NT2/D1 (cell line): ENCODE data around the gene VAPA.

ENCODE experiments used
- DNase-seq: peaks from one replicate; pipeline ENCODE4 v3.0.0-alpha.2; 2011; ENCODE audit warnings: low read depth, low spot score
- H3K27me3 ChIP-seq: 2 replicates; pipeline ENCODE4 v1.6.0; 2011; ENCODE audit warnings: mild to moderate bottlenecking; ENCODE audit not compliant: insufficient read length, insufficient read depth
- H3K36me3 ChIP-seq: 2 replicates; pipeline ENCODE4 v1.6.1; 2011; ENCODE audit warnings: mild to moderate bottlenecking, low read length, mixed read lengths; ENCODE audit not compliant: insufficient read depth, insufficient read length
- H3K4me1 ChIP-seq: 2 replicates; pipeline ENCODE4 v1.5.1; 2011; ENCODE audit not compliant: insufficient read depth, insufficient read length
- H3K4me3 ChIP-seq: 2 replicates; pipeline ENCODE4 v1.5.1; 2011; ENCODE audit warnings: low read depth; ENCODE audit not compliant: insufficient read length
- H3K9ac ChIP-seq: 2 replicates; pipeline ENCODE4 v1.6.0; 2011; ENCODE audit warnings: low read depth; ENCODE audit not compliant: insufficient read length
- H3K9me3 ChIP-seq: 2 replicates; pipeline ENCODE4 v1.5.1; 2011; ENCODE audit warnings: mild to moderate bottlenecking, low read length; ENCODE audit not compliant: insufficient read depth
- SUZ12 ChIP-seq: IDR thresholded peaks from 2 replicates; pipeline ENCODE4 v1.6.1; 2011; ENCODE audit not compliant: insufficient read length, insufficient read depth; ENCODE audit errors: extremely low read depth
- YY1 ChIP-seq: IDR thresholded peaks from 2 replicates; pipeline ENCODE4 v1.6.1; 2011; ENCODE audit not compliant: insufficient read length, insufficient read depth
- ZNF274 ChIP-seq: IDR thresholded peaks from 2 replicates; pipeline ENCODE4 v1.6.1; 2011; ENCODE audit warnings: mild to moderate bottlenecking, low read depth, low read length

VAPA gene

DNA sequence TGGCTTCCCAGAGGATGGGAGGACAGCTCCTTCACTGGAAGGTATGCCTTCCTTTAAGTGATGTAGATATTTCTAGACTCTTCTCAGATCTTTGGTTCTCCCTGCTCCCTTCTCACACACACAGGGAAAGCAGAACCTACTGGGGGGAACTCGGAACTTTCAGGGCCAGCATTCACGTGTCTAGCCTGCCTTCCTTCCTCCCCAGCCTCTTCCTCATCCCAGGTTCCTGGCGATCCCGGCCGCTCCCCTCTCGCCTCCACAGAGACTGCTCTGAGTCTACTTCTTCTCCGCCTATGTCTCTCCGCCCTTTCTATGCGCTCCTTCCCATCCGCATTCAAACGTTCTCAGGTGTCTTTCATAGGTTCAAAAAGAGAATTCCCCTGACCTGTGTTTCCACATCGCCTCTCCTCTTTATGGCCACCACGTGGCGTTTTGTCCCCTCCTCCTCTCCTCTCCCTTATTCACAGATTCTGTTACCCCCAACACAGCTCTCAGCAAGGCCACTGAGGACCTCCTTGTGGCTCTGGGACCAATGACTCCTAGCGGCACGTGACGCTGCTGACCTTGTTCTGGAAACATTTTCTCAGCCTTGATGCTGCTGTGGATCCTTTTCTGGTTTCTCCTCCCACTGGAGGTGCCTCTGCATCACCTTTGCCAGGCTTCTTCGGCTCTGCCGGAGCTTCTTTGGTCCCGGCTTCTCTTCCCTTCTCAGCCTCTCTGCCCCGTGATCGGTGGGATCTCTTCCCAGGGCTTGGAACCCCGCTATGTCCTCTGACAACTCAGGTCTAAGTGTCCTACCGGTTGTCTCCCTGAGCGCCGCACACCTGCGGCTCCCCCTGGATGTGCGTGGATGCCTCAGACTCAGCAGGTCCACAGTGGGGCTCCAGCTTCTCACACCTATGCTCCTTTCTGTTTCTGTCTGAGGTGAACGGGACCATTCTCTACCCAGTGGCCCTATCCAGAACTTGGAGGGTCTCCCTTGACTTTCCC is 77.5 kb downstream of the VAPA start:
- Histone ChIP-seq H3K27me3 (no peaks in the 10 kb centered on the region), H3K36me3 (no peaks in the 10 kb centered on the region), H3K9me3 (no peaks in the 10 kb centered on the region), H3K4me1 (no peaks in the 10 kb centered on the region), H3K9ac (no peak overlapping the region), H3K4me3 (no peak overlapping the region)
- no peak for DNase-seq
- no peak for TF ChIP-seq ZNF274

DNA sequence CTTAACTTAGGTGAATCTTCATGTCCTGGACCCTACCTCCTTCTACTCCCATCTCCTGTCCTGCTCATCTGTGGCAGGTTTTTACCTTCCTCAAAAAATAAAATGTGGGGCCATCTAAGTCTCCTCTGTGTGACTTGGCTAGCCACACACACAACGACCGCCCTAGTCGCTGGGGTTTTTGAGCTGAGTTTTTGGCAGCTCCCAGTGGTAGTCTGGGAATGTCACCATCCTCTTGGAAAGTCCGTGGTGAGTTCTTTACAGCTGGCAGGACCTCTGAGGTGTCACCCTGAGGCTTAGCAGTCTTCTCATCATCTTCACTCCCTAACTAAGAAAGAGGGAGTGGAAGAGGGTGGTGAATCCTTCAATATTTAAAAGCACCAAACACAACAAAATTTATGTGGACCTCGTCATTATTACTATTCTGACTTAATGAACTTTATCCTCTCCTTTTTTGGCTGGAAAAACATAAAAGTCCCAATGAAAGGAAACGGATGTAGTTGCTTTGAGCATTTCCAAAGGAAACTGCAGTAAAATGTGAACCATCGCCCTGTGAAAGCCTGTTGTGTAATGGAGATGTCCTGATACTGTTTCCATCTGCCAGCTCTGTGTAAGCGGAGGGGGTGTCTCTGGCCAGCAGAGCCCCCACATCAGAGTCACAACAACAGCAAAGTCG is 78.6 kb downstream of the VAPA start:
- Histone ChIP-seq H3K36me3 (no peaks in the 10 kb centered on the region), H3K9ac (no peak overlapping the region), H3K4me1 (no peaks in the 10 kb centered on the region), H3K9me3 (peaks cover 2% of the 10 kb centered on the region; the same call in 1 of the 2 replicates), H3K27me3 (no peaks in the 10 kb centered on the region), H3K4me3 (no peak overlapping the region)
- DNase-seq = no peak
- no peak for TF ChIP-seq ZNF274
- no peak for TF ChIP-seq YY1

DNA sequence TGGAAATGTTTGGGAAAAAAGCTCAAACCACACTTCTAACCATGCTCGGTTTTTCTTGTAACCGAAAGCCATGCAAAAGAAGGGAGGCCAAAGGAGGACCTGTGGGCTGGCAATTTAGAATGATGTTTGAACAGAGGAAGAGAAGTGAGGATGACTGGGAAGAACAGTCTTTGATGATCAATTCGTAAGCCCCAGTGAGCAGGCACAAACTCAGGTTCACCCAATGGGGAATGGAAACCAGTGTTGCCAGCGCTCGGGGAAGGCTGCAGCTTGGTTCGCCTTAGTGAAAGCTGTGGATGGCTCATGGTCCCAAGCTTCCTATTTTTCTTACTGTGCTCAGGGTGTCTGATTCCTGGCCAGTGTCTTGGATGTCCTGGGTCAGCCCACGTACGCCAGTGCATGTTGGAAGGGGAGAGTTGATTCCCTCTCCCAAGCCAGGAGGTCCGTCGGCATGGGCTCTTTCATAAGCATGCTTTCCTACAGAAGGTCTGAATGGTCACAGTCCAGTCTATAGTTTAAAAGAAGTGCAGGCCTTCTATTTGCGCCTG is 79.2 kb downstream of the VAPA start:
- Histone ChIP-seq H3K36me3 (no peaks in the 10 kb centered on the region), H3K4me3 (no peak overlapping the region), H3K9ac (no peak overlapping the region), H3K4me1 (no peaks in the 10 kb centered on the region), H3K9me3 (peaks cover 8% of the 10 kb centered on the region; the same call in 1 of the 2 replicates), H3K27me3 (no peaks in the 10 kb centered on the region)
- no peak for DNase-seq
- TF ChIP-seq ZNF274 = no peak
- TF ChIP-seq SUZ12 = no peak
- TF ChIP-seq YY1 = no peak

DNA sequence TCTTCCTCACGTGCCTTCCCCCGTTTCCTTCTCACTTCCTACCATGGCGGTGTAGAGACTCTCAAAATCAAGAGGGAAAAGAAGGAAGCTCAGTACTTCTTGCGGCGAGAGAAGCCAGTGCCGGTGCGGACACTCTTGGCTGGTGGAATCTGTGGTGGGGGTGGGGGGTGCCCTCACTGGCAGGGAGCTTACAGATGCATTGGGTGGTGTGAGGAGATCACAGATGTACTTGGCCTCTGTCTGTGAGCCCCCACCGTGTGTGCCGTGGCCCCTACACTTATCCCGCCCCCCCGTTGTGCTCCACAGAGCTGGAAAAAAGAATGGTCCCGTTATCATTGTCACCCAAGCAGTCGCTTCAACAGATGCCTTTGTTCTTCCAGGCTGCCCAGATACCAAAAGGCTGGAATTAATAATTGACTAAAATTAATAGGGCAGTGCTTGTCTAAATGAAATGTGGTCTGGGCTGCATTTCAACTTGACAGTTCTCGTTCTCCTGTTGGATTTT is 79.8 kb downstream of the VAPA start:
- H3K9ac ChIP-seq = no peak overlapping the region
- no peak overlapping the region for H3K4me3 ChIP-seq
- H3K4me1 ChIP-seq = no peaks in the 10 kb centered on the region
- no peaks in the 10 kb centered on the region for H3K36me3 ChIP-seq
- DNase-seq = no peak
- TF ChIP-seq SUZ12 (no peak), YY1 (no peak), ZNF274 (no peak)
- no peaks in the 10 kb centered on the region for H3K27me3 ChIP-seq
- H3K9me3 ChIP-seq = peaks cover 13% of the 10 kb centered on the region

DNA sequence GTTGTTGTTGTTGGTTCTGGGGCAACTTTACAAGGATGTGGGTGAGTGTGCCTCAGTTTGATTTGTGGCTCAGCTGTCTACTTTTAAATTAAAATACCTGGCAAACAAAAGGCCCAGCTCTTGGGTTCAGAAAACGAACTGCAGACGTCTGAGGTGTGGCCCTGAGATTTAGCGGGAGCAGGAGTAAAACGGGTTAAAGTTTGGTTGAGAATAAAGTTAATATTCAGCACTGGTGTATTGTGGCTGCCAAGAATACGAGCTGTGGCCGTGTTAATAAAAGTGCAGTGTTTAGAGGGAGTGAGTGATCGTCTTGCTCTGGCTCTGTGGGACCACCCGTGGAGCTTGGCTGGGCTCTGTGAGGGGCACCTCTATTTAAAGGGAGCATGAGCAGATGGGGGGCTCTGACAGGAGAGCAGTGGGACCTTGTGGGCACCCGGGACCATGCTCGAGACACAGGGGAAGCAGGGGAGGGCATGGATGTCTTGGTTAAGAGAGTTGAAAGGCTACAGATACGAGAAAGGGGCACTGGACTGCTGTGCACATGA is 80.3 kb downstream of the VAPA start:
- H3K4me1 ChIP-seq = no peaks in the 10 kb centered on the region
- no peaks in the 10 kb centered on the region for H3K36me3 ChIP-seq
- no peaks in the 10 kb centered on the region for H3K27me3 ChIP-seq
- no peak overlapping the region for H3K9ac ChIP-seq
- H3K4me3 ChIP-seq = no peak overlapping the region
- no peak for DNase-seq
- H3K9me3 ChIP-seq = peaks cover 18% of the 10 kb centered on the region
- TF ChIP-seq YY1 (no peak), SUZ12 (no peak), ZNF274 (no peak)

DNA sequence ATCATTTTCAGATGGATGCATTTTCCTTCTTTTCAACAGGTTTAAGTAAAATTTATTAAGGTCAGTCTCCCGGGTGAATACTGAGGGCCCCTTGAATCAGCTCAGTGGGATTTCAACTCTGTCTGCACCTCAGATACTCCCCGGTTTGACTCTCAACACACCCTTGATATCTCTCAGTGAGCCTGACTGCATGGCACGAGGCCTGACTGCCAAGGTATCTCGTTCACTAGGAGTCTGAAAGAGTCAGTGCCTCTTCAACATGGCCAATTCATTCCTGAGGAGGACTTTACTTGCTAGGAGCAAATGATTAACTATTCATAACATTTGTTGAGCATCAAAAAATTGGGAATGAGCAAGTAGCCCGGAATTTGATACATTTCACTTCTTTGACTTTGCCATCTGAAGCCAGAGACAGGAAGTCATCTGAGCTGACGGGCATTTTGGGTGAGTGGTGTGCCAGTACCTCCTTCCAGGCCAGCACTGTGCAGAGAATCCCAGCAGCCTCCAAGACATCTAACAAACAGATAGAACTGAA is 81.0 kb downstream of the VAPA start:
- Histone ChIP-seq H3K9ac (no peak overlapping the region), H3K9me3 (peaks cover 23% of the 10 kb centered on the region), H3K27me3 (no peaks in the 10 kb centered on the region), H3K4me1 (no peaks in the 10 kb centered on the region), H3K36me3 (no peaks in the 10 kb centered on the region), H3K4me3 (no peak overlapping the region)
- TF ChIP-seq ZNF274 = no peak
- no peak for TF ChIP-seq YY1
- TF ChIP-seq SUZ12 = no peak
- no peak for DNase-seq
